ENCODE data around the gene PTPRG. TPM values are rescaled to one million over a fixed set of nuclear protein-coding genes. Genes with fewer than 3 reads are reported as not detected.

The PTPRG gene
- polyA plus RNA-seq, 2 donors, result 1.1 to 1.6 TPM

GRCh38 chr3:61820306-61820992 is 259.1 kb downstream of the PTPRG start:
- no peaks in the 10 kb centered on the region for H3K9me3 ChIP-seq (ENCODE audit: control insufficient read depth in 2 of 2, insufficient read depth in 1 of 2, low read depth in 1 of 2, low read length in 1 of 2)
- H3K27me3 ChIP-seq (ENCODE audit: control insufficient read depth in 1 of 2, insufficient read depth in 2 of 2, low read length in 2 of 2), result no peaks in the 10 kb centered on the region
- no peak overlapping the region for H3K4me3 ChIP-seq (ENCODE audit: low read depth in 1 of 2, low read length in 2 of 2)
- H3K4me1 ChIP-seq (ENCODE audit: control insufficient read depth in 2 of 2, insufficient read depth in 2 of 2, low read length in 1 of 2), result no peaks in the 10 kb centered on the region
- H3K27ac ChIP-seq (ENCODE audit: low read depth in 2 of 2, low read length in 1 of 2), result no peak overlapping the region
- 80 to 89% methylated on average over 6 of the region's 6 CpGs for WGBS, 2 donors
- H3K36me3 ChIP-seq (ENCODE audit: control insufficient read depth in 2 of 2, insufficient read depth in 2 of 2, low read length in 1 of 2), result no peaks in the 10 kb centered on the region

- 33 to 50% methylated on average over 1 of the region's 1 CpG for WGBS, 2 donors
- Histone ChIP-seq H3K27me3 (ENCODE audit: control insufficient read depth in 1 of 2, insufficient read depth in 2 of 2, low read length in 2 of 2) (no peaks in the 10 kb centered on the region), H3K27ac (ENCODE audit: low read depth in 2 of 2, low read length in 1 of 2) (no peak overlapping the region)
Observed at GRCh38 chr3:61821823-61822251, 260.5 kb downstream of the PTPRG start.

DNA sequence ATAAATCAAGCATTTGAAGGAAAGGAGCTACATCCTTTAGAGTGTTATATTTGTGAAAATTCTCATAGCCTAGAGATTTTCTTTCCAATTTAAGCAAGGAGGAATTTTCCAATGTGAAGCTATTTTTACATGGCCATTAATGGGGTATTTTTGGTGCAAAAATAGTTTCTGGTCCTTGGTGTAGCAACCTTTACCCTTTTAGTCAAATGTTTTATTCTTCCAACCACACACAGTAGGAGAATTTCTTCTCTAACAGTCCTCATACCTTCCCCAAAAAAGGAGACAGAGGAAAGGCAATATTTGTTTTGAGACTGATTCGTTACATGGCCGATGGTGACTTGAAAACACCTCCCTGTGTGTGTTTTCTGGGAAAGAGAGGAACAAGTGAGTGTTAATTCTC is 261.2 kb downstream of the PTPRG start:
- Histone ChIP-seq H3K27ac (ENCODE audit: low read depth in 2 of 2, low read length in 1 of 2) (no peak overlapping the region), H3K9me3 (ENCODE audit: control insufficient read depth in 2 of 2, insufficient read depth in 1 of 2, low read depth in 1 of 2, low read length in 1 of 2) (no peaks in the 10 kb centered on the region), H3K27me3 (ENCODE audit: control insufficient read depth in 1 of 2, insufficient read depth in 2 of 2, low read length in 2 of 2) (no peaks in the 10 kb centered on the region), H3K4me3 (ENCODE audit: low read depth in 1 of 2, low read length in 2 of 2) (no peak overlapping the region), H3K4me1 (ENCODE audit: control insufficient read depth in 2 of 2, insufficient read depth in 2 of 2, low read length in 1 of 2) (no peaks in the 10 kb centered on the region), H3K36me3 (ENCODE audit: control insufficient read depth in 2 of 2, insufficient read depth in 2 of 2, low read length in 1 of 2) (no peaks in the 10 kb centered on the region)
- WGBS, 2 donors, result 81 to 87% methylated on average over 2 of the region's 2 CpGs

More at GRCh38 chr3:61821823-61822251, 260.5 kb downstream of the PTPRG start:
- Histone ChIP-seq H3K4me3 (ENCODE audit: low read depth in 1 of 2, low read length in 2 of 2) (no peak overlapping the region), H3K36me3 (ENCODE audit: control insufficient read depth in 2 of 2, insufficient read depth in 2 of 2, low read length in 1 of 2) (no peaks in the 10 kb centered on the region), H3K4me1 (ENCODE audit: control insufficient read depth in 2 of 2, insufficient read depth in 2 of 2, low read length in 1 of 2) (no peaks in the 10 kb centered on the region), H3K9me3 (ENCODE audit: control insufficient read depth in 2 of 2, insufficient read depth in 1 of 2, low read depth in 1 of 2, low read length in 1 of 2) (no peaks in the 10 kb centered on the region)

GRCh38 chr3:61824553-61825135 is 263.3 kb downstream of the PTPRG start:
- Histone ChIP-seq H3K4me1 (ENCODE audit: control insufficient read depth in 2 of 2, insufficient read depth in 2 of 2, low read length in 1 of 2) (no peaks in the 10 kb centered on the region), H3K4me3 (ENCODE audit: low read depth in 1 of 2, low read length in 2 of 2) (no peak overlapping the region), H3K9me3 (ENCODE audit: control insufficient read depth in 2 of 2, insufficient read depth in 1 of 2, low read depth in 1 of 2, low read length in 1 of 2) (no peaks in the 10 kb centered on the region), H3K27ac (ENCODE audit: low read depth in 2 of 2, low read length in 1 of 2) (no peak overlapping the region), H3K36me3 (ENCODE audit: control insufficient read depth in 2 of 2, insufficient read depth in 2 of 2, low read length in 1 of 2) (no peaks in the 10 kb centered on the region), H3K27me3 (ENCODE audit: control insufficient read depth in 1 of 2, insufficient read depth in 2 of 2, low read length in 2 of 2) (no peaks in the 10 kb centered on the region)
- WGBS, 2 donors, result 84 to 91% methylated on average over 2 of the region's 2 CpGs

DNA sequence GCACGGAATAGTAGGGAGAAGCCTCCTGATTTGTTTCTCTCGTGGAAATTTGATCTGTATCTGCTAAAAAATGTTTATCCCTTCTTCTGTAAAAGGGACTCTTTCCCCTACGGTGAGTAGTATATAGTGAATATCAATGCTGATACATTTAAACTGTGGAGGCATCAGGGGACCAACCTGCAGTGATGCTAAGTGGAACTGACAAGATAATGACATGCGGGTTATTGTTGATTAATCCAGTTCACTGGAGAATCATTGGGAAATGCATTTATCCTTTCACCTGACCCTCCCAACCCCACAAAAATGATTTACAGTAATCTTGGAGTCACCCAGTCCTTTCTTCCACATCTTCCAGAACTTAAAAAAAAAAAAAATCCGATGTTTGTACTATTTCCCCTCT is 264.8 kb downstream of the PTPRG start:
- no peaks in the 10 kb centered on the region for H3K36me3 ChIP-seq (ENCODE audit: control insufficient read depth in 2 of 2, insufficient read depth in 2 of 2, low read length in 1 of 2)
- H3K4me3 ChIP-seq (ENCODE audit: low read depth in 1 of 2, low read length in 2 of 2), result no peak overlapping the region
- H3K4me1 ChIP-seq (ENCODE audit: control insufficient read depth in 2 of 2, insufficient read depth in 2 of 2, low read length in 1 of 2), result no peaks in the 10 kb centered on the region
- no peaks in the 10 kb centered on the region for H3K27me3 ChIP-seq (ENCODE audit: control insufficient read depth in 1 of 2, insufficient read depth in 2 of 2, low read length in 2 of 2)
- no peaks in the 10 kb centered on the region for H3K9me3 ChIP-seq (ENCODE audit: control insufficient read depth in 2 of 2, insufficient read depth in 1 of 2, low read depth in 1 of 2, low read length in 1 of 2)
- no peak overlapping the region for H3K27ac ChIP-seq (ENCODE audit: low read depth in 2 of 2, low read length in 1 of 2)
- WGBS, 2 donors, result 69 to 88% methylated on average over 5 of the region's 5 CpGs

- Histone ChIP-seq H3K4me3 (ENCODE audit: low read depth in 1 of 2, low read length in 2 of 2) (no peak overlapping the region), H3K27ac (ENCODE audit: low read depth in 2 of 2, low read length in 1 of 2) (no peak overlapping the region), H3K4me1 (ENCODE audit: control insufficient read depth in 2 of 2, insufficient read depth in 2 of 2, low read length in 1 of 2) (no peaks in the 10 kb centered on the region), H3K27me3 (ENCODE audit: control insufficient read depth in 1 of 2, insufficient read depth in 2 of 2, low read length in 2 of 2) (no peaks in the 10 kb centered on the region), H3K36me3 (ENCODE audit: control insufficient read depth in 2 of 2, insufficient read depth in 2 of 2, low read length in 1 of 2) (no peaks in the 10 kb centered on the region), H3K9me3 (ENCODE audit: control insufficient read depth in 2 of 2, insufficient read depth in 1 of 2, low read depth in 1 of 2, low read length in 1 of 2) (no peaks in the 10 kb centered on the region)
- WGBS, 2 donors, result 75 to 78% methylated on average over 7 of the region's 7 CpGs
Observed at GRCh38 chr3:61828184-61828874, 267.0 kb downstream of the PTPRG start.

- WGBS, 2 donors, result 63 to 70% methylated on average over 16 of the region's 16 CpGs
- H3K4me1 ChIP-seq (ENCODE audit: control insufficient read depth in 2 of 2, insufficient read depth in 2 of 2, low read length in 1 of 2), result no peaks in the 10 kb centered on the region
- H3K27me3 ChIP-seq (ENCODE audit: control insufficient read depth in 1 of 2, insufficient read depth in 2 of 2, low read length in 2 of 2), result no peaks in the 10 kb centered on the region
- no peak overlapping the region for H3K27ac ChIP-seq (ENCODE audit: low read depth in 2 of 2, low read length in 1 of 2)
- no peaks in the 10 kb centered on the region for H3K36me3 ChIP-seq (ENCODE audit: control insufficient read depth in 2 of 2, insufficient read depth in 2 of 2, low read length in 1 of 2)
- no peak overlapping the region for H3K4me3 ChIP-seq (ENCODE audit: low read depth in 1 of 2, low read length in 2 of 2)
- H3K9me3 ChIP-seq (ENCODE audit: control insufficient read depth in 2 of 2, insufficient read depth in 1 of 2, low read depth in 1 of 2, low read length in 1 of 2), result no peaks in the 10 kb centered on the region
Observed at GRCh38 chr3:61828880-61829721, 267.7 kb downstream of the PTPRG start.

DNA sequence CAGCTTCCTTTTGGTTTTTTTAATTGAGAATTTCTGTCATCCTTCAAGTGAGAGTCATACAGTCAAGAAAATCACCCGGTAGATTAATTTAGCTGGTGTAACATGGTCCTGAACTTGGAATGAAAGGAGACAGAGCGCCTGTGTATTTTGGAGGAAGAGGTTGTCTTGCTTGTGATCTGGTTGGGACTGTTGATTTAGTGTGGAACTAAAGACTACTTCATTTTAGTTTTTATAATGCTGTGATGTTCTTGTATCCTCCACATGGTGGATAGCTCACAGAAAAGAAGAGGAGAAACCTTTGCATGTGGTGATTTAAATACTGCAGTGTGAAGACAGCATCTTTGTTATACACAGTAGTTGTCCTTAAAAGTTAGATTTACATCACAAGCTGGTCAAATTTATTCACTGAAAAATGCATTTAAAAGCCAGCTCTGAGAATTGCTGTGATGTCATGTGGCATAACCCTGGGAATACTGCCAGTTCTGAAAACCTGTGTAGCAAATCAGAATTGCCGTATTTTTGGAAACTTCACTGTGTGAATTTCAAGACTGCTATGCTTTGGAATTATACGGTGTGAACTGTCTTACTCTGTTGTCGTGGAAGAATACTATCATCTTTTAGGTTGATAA is 268.5 kb downstream of the PTPRG start:
- Histone ChIP-seq H3K27me3 (ENCODE audit: control insufficient read depth in 1 of 2, insufficient read depth in 2 of 2, low read length in 2 of 2) (no peaks in the 10 kb centered on the region), H3K4me1 (ENCODE audit: control insufficient read depth in 2 of 2, insufficient read depth in 2 of 2, low read length in 1 of 2) (no peaks in the 10 kb centered on the region), H3K9me3 (ENCODE audit: control insufficient read depth in 2 of 2, insufficient read depth in 1 of 2, low read depth in 1 of 2, low read length in 1 of 2) (no peaks in the 10 kb centered on the region), H3K4me3 (ENCODE audit: low read depth in 1 of 2, low read length in 2 of 2) (no peak overlapping the region), H3K27ac (ENCODE audit: low read depth in 2 of 2, low read length in 1 of 2) (no peak overlapping the region), H3K36me3 (ENCODE audit: control insufficient read depth in 2 of 2, insufficient read depth in 2 of 2, low read length in 1 of 2) (no peaks in the 10 kb centered on the region)
- WGBS, 2 donors, result 67 to 72% methylated on average over 5 of the region's 5 CpGs

DNA sequence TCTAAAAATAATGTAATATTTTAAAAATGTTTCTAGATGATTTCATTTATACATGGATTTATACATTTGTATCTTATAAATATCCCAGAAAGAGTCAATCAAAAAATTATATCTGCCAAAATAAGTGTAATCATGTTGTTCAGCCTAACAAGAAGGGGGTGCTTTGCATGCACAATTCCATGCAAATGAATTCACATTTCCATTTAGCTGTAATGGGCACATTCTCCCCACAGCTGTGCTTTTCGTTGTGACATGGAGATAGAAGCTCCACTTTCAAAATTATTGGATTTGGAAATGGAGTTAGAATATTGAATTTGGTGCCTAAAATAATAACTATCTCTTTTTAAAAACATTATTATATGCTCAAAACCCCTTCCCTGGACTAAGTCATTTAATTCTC is 270.6 kb downstream of the PTPRG start:
- H3K9me3 ChIP-seq (ENCODE audit: control insufficient read depth in 2 of 2, insufficient read depth in 1 of 2, low read depth in 1 of 2, low read length in 1 of 2), result no peaks in the 10 kb centered on the region
- no peak overlapping the region for H3K27ac ChIP-seq (ENCODE audit: low read depth in 2 of 2, low read length in 1 of 2)
- H3K27me3 ChIP-seq (ENCODE audit: control insufficient read depth in 1 of 2, insufficient read depth in 2 of 2, low read length in 2 of 2), result no peaks in the 10 kb centered on the region
- H3K36me3 ChIP-seq (ENCODE audit: control insufficient read depth in 2 of 2, insufficient read depth in 2 of 2, low read length in 1 of 2), result no peaks in the 10 kb centered on the region
- 81 to 91% methylated on average over 1 of the region's 1 CpG for WGBS, 2 donors
- H3K4me3 ChIP-seq (ENCODE audit: low read depth in 1 of 2, low read length in 2 of 2), result no peak overlapping the region
- no peaks in the 10 kb centered on the region for H3K4me1 ChIP-seq (ENCODE audit: control insufficient read depth in 2 of 2, insufficient read depth in 2 of 2, low read length in 1 of 2)
